HG02852 (cell line): ENCODE results near the gene NCCRP1.
"Not testable (repeated sequence)": the region's sequence is repeated elsewhere in the genome, so short reads cannot be mapped to it uniquely, and the experiment has no call there.

Experiments
- ATAC-seq: cut with Tn5 transposase; IDR thresholded peaks from one replicate; pipeline ENCODE4 v1.9.1; 2021; ENCODE audit warnings: mild to moderate bottlenecking, moderate library complexity; ENCODE audit not compliant: unreplicated experiment

The NCCRP1 gene

DNA sequence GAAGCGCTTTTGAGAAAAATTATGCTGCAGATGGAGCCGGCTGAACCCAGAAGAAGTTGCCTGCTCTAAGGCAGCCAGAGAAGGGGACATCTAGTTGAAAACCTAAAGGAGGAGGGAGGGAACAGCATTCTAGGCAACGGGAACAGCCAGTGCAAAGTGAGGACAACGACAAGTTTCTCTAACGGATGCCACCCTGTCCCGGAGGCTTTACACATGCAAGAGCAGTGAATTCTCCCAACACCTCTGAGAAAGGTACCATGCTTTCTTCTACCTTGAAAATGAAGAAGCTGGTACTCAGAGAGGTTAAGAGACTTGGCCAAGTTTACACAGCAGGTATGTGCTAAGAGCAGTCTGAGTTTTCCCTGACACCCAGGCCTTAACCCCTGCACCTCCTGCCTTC is 42.2 kb downstream of the NCCRP1 start:
- ATAC-seq = no peak

DNA sequence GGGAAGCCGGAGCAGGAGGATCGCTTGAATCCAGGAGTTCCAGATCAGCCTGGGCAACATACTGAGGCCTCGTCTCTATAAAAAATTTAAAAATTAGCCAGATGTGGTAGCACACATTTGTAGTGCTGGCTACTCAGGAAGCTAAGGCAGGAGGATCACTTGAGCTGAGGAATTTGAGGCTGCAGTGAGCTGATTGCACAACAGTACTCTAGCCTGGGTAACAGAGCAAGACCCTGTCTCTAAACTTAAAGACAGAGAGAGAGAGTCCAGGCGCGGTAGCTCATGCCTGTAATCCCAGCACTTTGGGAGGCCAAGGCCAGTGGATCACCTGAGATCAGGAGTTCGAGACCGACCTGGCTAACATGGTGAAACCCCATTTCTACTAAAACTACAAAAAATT is 43.7 kb downstream of the NCCRP1 start:
- no peak for ATAC-seq

- not testable (repeated sequence) for ATAC-seq
These were observed 47.0 kb downstream of the NCCRP1 start for GRCh38 chr19:39243741-39244140.

- ATAC-seq = not testable (repeated sequence)
These were observed 47.8 kb downstream of the NCCRP1 start, which contains the start of gene IFNL3 for GRCh38 chr19:39244410-39245100. IFNL3 (minus strand) TSS chr19:39245006; CDS start chr19:39244967, 39 bp downstream.

- ATAC-seq = not testable (repeated sequence)
These were observed 48.4 kb downstream of the NCCRP1 start for GRCh38 chr19:39245166-39245565.

- no peak for ATAC-seq
These were observed 50.3 kb downstream of the NCCRP1 start for GRCh38 chr19:39246951-39247669.

- no peak for ATAC-seq
These were observed 51.2 kb downstream of the NCCRP1 start for GRCh38 chr19:39247701-39248664.

DNA sequence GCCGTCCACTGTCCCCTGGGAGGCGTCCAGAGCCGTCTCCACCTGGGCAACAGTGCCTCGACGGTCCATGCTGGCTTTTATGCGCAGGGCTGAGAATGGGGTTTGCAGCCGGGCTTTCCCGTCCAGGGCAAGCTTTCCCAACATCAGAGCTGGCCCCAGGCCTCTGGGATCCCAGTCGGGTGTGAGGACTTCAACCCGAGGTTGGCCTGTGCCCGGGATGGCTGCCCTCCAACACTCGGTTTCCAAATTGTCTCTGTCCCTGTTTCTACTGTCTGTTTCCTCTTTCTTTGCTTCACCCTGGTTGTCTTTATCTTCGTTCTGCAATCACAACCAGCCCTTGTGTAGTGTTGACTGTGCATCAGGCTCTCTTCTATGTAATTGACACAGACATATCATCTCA is 52.0 kb downstream of the NCCRP1 start, which contains the start of gene IFNL4:
TSS of gene IFNL4 (minus strand) at position 51 of the 400 bp plus-strand sequence.
- no peak for ATAC-seq

- ATAC-seq = no peak
These were observed 54.3 kb downstream of the NCCRP1 start for GRCh38 chr19:39251081-39251480.
